IMR-90 (cell line): ENCODE data around the gene SLC27A2. TPM values are rescaled to one million over a fixed set of nuclear protein-coding genes. Genes with fewer than 3 reads are reported as not detected.
A peak's percentile ranks its signal among the peaks of the same experiment; 100 is the strongest.

Experiments used
- ATAC-seq: fragments of 200-7000 bp; cut with Tn5 transposase; 2 replicates; pipeline ENCODE4 v1.9.1; 2020; ENCODE audit warnings: low read depth, mild to moderate bottlenecking, moderate library complexity
- BruUV-seq: library from RNA; stranded (reverse); fragments of 400-500 nt; replicated peaks from 2 replicates; lab custom pipeline; 2021; lab: Mats Ljungman, UMichigan
- CTCF ChIA-PET: fragments of 300-600 bp; formaldehyde crosslinking; extraction: SDS; loops from one replicate; lab custom pipeline; 2021; ENCODE audit warnings: antibody characterized with exemption; lab: Yijun Ruan, JAX
- POLR2A ChIA-PET: fragments of 300-600 bp; sonication (Branson Sonifier 250); formaldehyde crosslinking; loops from one replicate; lab custom pipeline; 2022; ENCODE audit warnings: antibody characterized with exemption; ENCODE audit not compliant: unreplicated experiment; lab: Charles Lee
- DNase-seq: peaks from one replicate; pipeline ENCODE4 v3.0.0; 2013
- H2AFZ ChIP-seq: replicated peaks from 2 replicates; pipeline ENCODE3; 2013; ENCODE audit warnings: low read length, mild to moderate bottlenecking; ENCODE audit not compliant: poor library complexity
- H2AK5ac ChIP-seq: 2 replicates; pipeline ENCODE4 v1.6.1; 2013; ENCODE audit warnings: low read depth, low read length, inconsistent platforms
- H2AK9ac ChIP-seq: replicated peaks from 2 replicates; pipeline ENCODE3; 2013; ENCODE audit warnings: mild to moderate bottlenecking, low read depth, low read length, moderate library complexity; ENCODE audit not compliant: poor library complexity
- H2BK120ac ChIP-seq: 2 replicates; pipeline ENCODE4 v1.6.1; 2013; ENCODE audit warnings: low read depth, low read length, inconsistent platforms
- H2BK15ac ChIP-seq: 3 replicates; pipeline ENCODE4 v1.6.1; 2013; ENCODE audit warnings: low read depth, low read length, inconsistent platforms
- H2BK20ac ChIP-seq: 2 replicates; pipeline ENCODE4 v1.6.1; 2013; ENCODE audit warnings: low read depth, mild to moderate bottlenecking, inconsistent platforms, low read length, moderate library complexity
- H2BK5ac ChIP-seq: 2 replicates; pipeline ENCODE4 v1.6.1; 2013; ENCODE audit warnings: mild to moderate bottlenecking, low read depth, low read length, inconsistent platforms; ENCODE audit not compliant: poor library complexity, severe bottlenecking
- H3K14ac ChIP-seq: replicated peaks from 2 replicates; pipeline ENCODE4 v1.6.1; 2013; ENCODE audit warnings: low read depth, low read length, inconsistent platforms
- H3K18ac ChIP-seq: 2 replicates; pipeline ENCODE4 v1.6.1; 2013; ENCODE audit warnings: low read depth, low read length, control low read depth
- H3K23ac ChIP-seq: 2 replicates; pipeline ENCODE4 v1.6.1; 2013; ENCODE audit warnings: low read depth, low read length, inconsistent platforms
- H3K27ac ChIP-seq: 2 replicates; pipeline ENCODE4 v1.5.1; 2013; ENCODE audit warnings: mild to moderate bottlenecking, control low read depth, low read length; ENCODE audit not compliant: insufficient read depth
- H3K27me3 ChIP-seq: 2 replicates; pipeline ENCODE4 v1.6.1; 2013; ENCODE audit warnings: low read length; ENCODE audit not compliant: control insufficient read depth, insufficient read depth
- H3K36me3 ChIP-seq: 2 replicates; pipeline ENCODE4 v1.6.1; 2013; ENCODE audit warnings: low read length, mixed read lengths; ENCODE audit not compliant: control insufficient read depth, insufficient read depth
- H3K4ac ChIP-seq: 2 replicates; pipeline ENCODE4 v1.6.1; 2013; ENCODE audit warnings: low read depth, low read length, inconsistent platforms
- H3K4me1 ChIP-seq: 2 replicates; pipeline ENCODE4 v1.6.1; 2013; ENCODE audit warnings: low read length, mixed read lengths; ENCODE audit not compliant: control insufficient read depth, insufficient read depth
- H3K4me2 ChIP-seq: 2 replicates; pipeline ENCODE4 v1.6.1; 2013; ENCODE audit warnings: low read depth, mild to moderate bottlenecking, control low read depth, low read length, moderate library complexity
- H3K4me3 ChIP-seq: 2 replicates; pipeline ENCODE4 v1.5.1; 2013; ENCODE audit warnings: low read depth, mild to moderate bottlenecking, control low read depth, low read length, moderate library complexity; ENCODE audit not compliant: insufficient read depth
- H3K56ac ChIP-seq: 2 replicates; pipeline ENCODE4 v1.6.1; 2013; ENCODE audit warnings: low read length, inconsistent platforms; ENCODE audit not compliant: insufficient read depth; ENCODE audit errors: extremely low read depth
- H3K79me1 ChIP-seq, 2 experiments: 2 replicates each; pipeline ENCODE4 v1.6.1; 2013; ENCODE audit warnings: low read length in 2 of 2, inconsistent platforms in 1 of 2, low read depth in 1 of 2
- H3K9ac ChIP-seq: 2 replicates; pipeline ENCODE4 v1.6.1; 2013; ENCODE audit warnings: low read depth, low read length, control low read depth
- H3K9me1 ChIP-seq: 2 replicates; pipeline ENCODE4 v1.6.1; 2013; ENCODE audit warnings: low read length, inconsistent platforms; ENCODE audit not compliant: insufficient read depth
- H3K9me3 ChIP-seq: 2 replicates; pipeline ENCODE4 v1.6.1; 2013; ENCODE audit warnings: low read length; ENCODE audit not compliant: control insufficient read depth, insufficient read depth
- H4K20me1 ChIP-seq: 2 replicates; pipeline ENCODE4 v1.6.1; 2013; ENCODE audit warnings: low read length, inconsistent platforms; ENCODE audit not compliant: insufficient read depth
- H4K5ac ChIP-seq: 2 replicates; pipeline ENCODE4 v1.6.1; 2013; ENCODE audit warnings: mild to moderate bottlenecking, low read depth, low read length, control low read depth
- H4K8ac ChIP-seq, 2 experiments: 2 replicates each; pipeline ENCODE4 v1.6.1; 2013; ENCODE audit warnings: low read depth in 2 of 2, low read length in 2 of 2, control low read depth in 1 of 2, inconsistent platforms in 1 of 2
- H4K91ac ChIP-seq: 2 replicates; pipeline ENCODE4 v1.6.1; 2013; ENCODE audit warnings: low read depth, low read length, inconsistent platforms; ENCODE audit not compliant: insufficient read depth
- BHLHE40 ChIP-seq: fragments of 150-350 bp; IDR thresholded peaks from 2 replicates; pipeline ENCODE4 v1.6.1; 2016; ENCODE audit warnings: mild to moderate bottlenecking, low read depth, low read length
- CEBPB ChIP-seq: IDR thresholded peaks from 2 replicates; pipeline ENCODE4 v1.6.1; 2012; ENCODE audit warnings: low read depth, low read length, improper control_type of control experiment
- CHD1 ChIP-seq: IDR thresholded peaks from 2 replicates; pipeline ENCODE4 v1.6.1; 2012; ENCODE audit warnings: low read depth, low read length, improper control_type of control experiment
- FOS ChIP-seq: fragments of 150-350 bp; IDR thresholded peaks from 2 replicates; pipeline ENCODE4 v1.6.1; 2016; ENCODE audit warnings: low read depth, low read length
- MAFK ChIP-seq: IDR thresholded peaks from 2 replicates; pipeline ENCODE4 v1.6.1; 2012; ENCODE audit warnings: low read depth, low read length, improper control_type of control experiment
- MAZ ChIP-seq: IDR thresholded peaks from 2 replicates; pipeline ENCODE4 v1.6.1; 2012; ENCODE audit warnings: low read depth, mild to moderate bottlenecking, low read length, improper control_type of control experiment, moderate library complexity, borderline replicate concordance
- NFE2L2 ChIP-seq: fragments of 150-350 bp; IDR thresholded peaks from 2 replicates; pipeline ENCODE4 v1.6.1; 2016; ENCODE audit warnings: low read depth, mild to moderate bottlenecking, low read length
- POLR2A ChIP-seq: IDR thresholded peaks from 2 replicates; pipeline ENCODE4 v1.6.1; 2012; ENCODE audit warnings: mild to moderate bottlenecking, low read depth, low read length
- RAD21 ChIP-seq: IDR thresholded peaks from 2 replicates; pipeline ENCODE4 v1.6.1; 2012; ENCODE audit warnings: low read length, improper control_type of control experiment
- RCOR1 ChIP-seq: IDR thresholded peaks from 2 replicates; pipeline ENCODE4 v1.6.1; 2012; ENCODE audit warnings: mild to moderate bottlenecking, low read length, improper control_type of control experiment; ENCODE audit not compliant: insufficient replicate concordance
- RFX5 ChIP-seq: IDR thresholded peaks from 2 replicates; pipeline ENCODE4 v1.8.0; 2012; ENCODE audit warnings: low read depth, mild to moderate bottlenecking, low read length, moderate library complexity
- SMC3 ChIP-seq: fragments of 150-350 bp; IDR thresholded peaks from 2 replicates; pipeline ENCODE4 v1.6.1; 2016; ENCODE audit warnings: low read depth, mild to moderate bottlenecking, antibody characterized with exemption, low read length, moderate library complexity
- USF2 ChIP-seq: fragments of 150-350 bp; IDR thresholded peaks from 2 replicates; pipeline ENCODE4 v1.6.1; 2017; ENCODE audit warnings: mild to moderate bottlenecking, antibody characterized with exemption, low read length, low read depth
- WGBS, 2 experiments: methylation state at CpG; one replicate each; pipeline versions ENCODE4 v1.1.5 to v1.1.7; 2013; ENCODE audit warnings: missing lambda C conversion rate in 2 of 2; ENCODE audit not compliant: insufficient read length in 1 of 2; ENCODE audit errors: extremely low coverage in 2 of 2; 5-methylcytosine and 5-hydroxymethylcytosine counted together
- dilution Hi-C: fragments of 300-500 bp; cut with HindIII; formaldehyde crosslinking; loops from one replicate; pipeline ENCODE4 v1.14.3; 2018; ENCODE audit warnings: low sequenced_read_pairs; ENCODE audit not compliant: unreplicated experiment
- in situ Hi-C: fragments of 300-500 bp; cut with MboI; formaldehyde crosslinking; loops from 3 replicates; pipeline ENCODE4 v1.14.3; 2019; ENCODE audit warnings: low sequenced_read_pairs, inconsistent platforms, mixed read lengths
- intact Hi-C: fragments of 100-400 bp; cut with micrococcal nuclease; formaldehyde crosslinking; loops from 2 replicates; pipeline ENCODE4 v1.10.0; 2022
- polyA plus RNA-seq, 3 experiments: library from polyadenylated mRNA; depleted of rRNA; stranded (reverse); fragments of >200 nt; gene quantifications; 2 replicates each; pipeline ENCODE4 v1.2.3, GENCODE V29; 2012; ENCODE audit warnings: low replicate concordance in 1 of 3
- total RNA-seq: library from RNA; depleted of rRNA; stranded (reverse); fragments of >200 nt; gene quantifications from 2 replicates; pipeline ENCODE4 v1.2.3, GENCODE V29; 2012
- TF ChIP-seq, protein P1 (sequence below): conservative IDR thresholded peaks from 2 replicates; pipeline ENCODE4 v1.5.1; 2012; ENCODE audit warnings: mild to moderate bottlenecking, low read depth, low read length, improper control_type of control experiment
- TF ChIP-seq, protein P2 (sequence below): fragments of 150-350 bp; IDR thresholded peaks from 2 replicates; pipeline ENCODE4 v1.6.1; 2016; ENCODE audit warnings: low read depth, mild to moderate bottlenecking, low read length, moderate library complexity, borderline replicate concordance

The SLC27A2 gene
- total and polyA plus RNA-seq, 2 of the 4 experiments (the other 2 are of a cell fraction), result under 0.01 TPM; not detected in 1

GRCh38 chr15:50182219-50183013, 420 bp downstream of the SLC27A2 start:
- Histone ChIP-seq H2BK20ac (no peak overlapping the region), H3K36me3 (no peaks in the 10 kb centered on the region), H3K23ac (0 out of 2 replicates have a peak overlapping the region, but pooled peaks have one; percentile 6), H2BK5ac (no peak overlapping the region), H3K27ac (no peak overlapping the region), H3K4me2 (peak overlapping the region; percentile 98), H3K4me1 (peaks cover 3% of the 10 kb centered on the region; the same call in 1 of the 2 replicates), H2AK5ac (no peak overlapping the region), H3K9me1 (no peaks in the 10 kb centered on the region), H3K56ac (no peak overlapping the region), H3K9me3 (no peaks in the 10 kb centered on the region), H4K8ac (no peak overlapping the region), H2BK15ac (no peak overlapping the region), H3K9ac (no peak overlapping the region), H4K91ac (no peak overlapping the region), H3K14ac (0 out of 2 replicates have a peak overlapping the region, but pooled peaks have one; percentile 8), H3K79me1 (no peaks in the 10 kb centered on the region), H2AFZ (peak overlapping the region; percentile 92), H3K18ac (no peak overlapping the region), H3K4ac (no peak overlapping the region), H4K5ac (no peak overlapping the region), H3K27me3 (peaks cover 49% of the 10 kb centered on the region), H2BK120ac (no peak overlapping the region), H2AK9ac (no peak overlapping the region), H4K20me1 (no peaks in the 10 kb centered on the region), H3K4me3 (peak overlapping the region; percentile 78)
- DNase-seq, result peak; percentile 15
- no TSS peak for BruUV-seq
- in situ Hi-C loops, result no loop called here
- dilution Hi-C loops, result no loop called here
- POLR2A ChIA-PET, result interaction anchor here (0.6 kb wide), 1 partner anchor 153 kb away, joined by 4 read pairs; no protein-coding TSS in a partner anchor
- 4% methylated on average over 22 of the region's 80 CpGs; no CpG with 5 or more reads in 1 of the 2 experiments for WGBS, 2 experiments
- CTCF ChIA-PET, result no interaction called here
- peak; percentile 88 for ATAC-seq
- intact Hi-C loops, result no loop called here
- TF ChIP-seq POLR2A, result no peak
- TF ChIP-seq, protein P1, sequence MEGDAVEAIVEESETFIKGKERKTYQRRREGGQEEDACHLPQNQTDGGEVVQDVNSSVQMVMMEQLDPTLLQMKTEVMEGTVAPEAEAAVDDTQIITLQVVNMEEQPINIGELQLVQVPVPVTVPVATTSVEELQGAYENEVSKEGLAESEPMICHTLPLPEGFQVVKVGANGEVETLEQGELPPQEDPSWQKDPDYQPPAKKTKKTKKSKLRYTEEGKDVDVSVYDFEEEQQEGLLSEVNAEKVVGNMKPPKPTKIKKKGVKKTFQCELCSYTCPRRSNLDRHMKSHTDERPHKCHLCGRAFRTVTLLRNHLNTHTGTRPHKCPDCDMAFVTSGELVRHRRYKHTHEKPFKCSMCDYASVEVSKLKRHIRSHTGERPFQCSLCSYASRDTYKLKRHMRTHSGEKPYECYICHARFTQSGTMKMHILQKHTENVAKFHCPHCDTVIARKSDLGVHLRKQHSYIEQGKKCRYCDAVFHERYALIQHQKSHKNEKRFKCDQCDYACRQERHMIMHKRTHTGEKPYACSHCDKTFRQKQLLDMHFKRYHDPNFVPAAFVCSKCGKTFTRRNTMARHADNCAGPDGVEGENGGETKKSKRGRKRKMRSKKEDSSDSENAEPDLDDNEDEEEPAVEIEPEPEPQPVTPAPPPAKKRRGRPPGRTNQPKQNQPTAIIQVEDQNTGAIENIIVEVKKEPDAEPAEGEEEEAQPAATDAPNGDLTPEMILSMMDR, result no peak
- TF ChIP-seq MAZ, result no peak
- no peak for TF ChIP-seq CHD1
- TF ChIP-seq, protein P2, sequence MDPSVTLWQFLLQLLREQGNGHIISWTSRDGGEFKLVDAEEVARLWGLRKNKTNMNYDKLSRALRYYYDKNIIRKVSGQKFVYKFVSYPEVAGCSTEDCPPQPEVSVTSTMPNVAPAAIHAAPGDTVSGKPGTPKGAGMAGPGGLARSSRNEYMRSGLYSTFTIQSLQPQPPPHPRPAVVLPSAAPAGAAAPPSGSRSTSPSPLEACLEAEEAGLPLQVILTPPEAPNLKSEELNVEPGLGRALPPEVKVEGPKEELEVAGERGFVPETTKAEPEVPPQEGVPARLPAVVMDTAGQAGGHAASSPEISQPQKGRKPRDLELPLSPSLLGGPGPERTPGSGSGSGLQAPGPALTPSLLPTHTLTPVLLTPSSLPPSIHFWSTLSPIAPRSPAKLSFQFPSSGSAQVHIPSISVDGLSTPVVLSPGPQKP, result no peak
- no peak for TF ChIP-seq USF2
- no peak for TF ChIP-seq FOS
- no peak for TF ChIP-seq RAD21
- TF ChIP-seq CEBPB, result no peak
- TF ChIP-seq RFX5, result no peak
- no peak for TF ChIP-seq RCOR1
- no peak for TF ChIP-seq BHLHE40
- TF ChIP-seq MAFK, result no peak
- no peak for TF ChIP-seq NFE2L2
- TF ChIP-seq SMC3, result no peak
